HCT116 (cell line): ENCODE data around the gene HCRTR1. TPM values are rescaled to one million over a fixed set of nuclear protein-coding genes. Genes with fewer than 3 reads are reported as not detected.

ENCODE experiments used
- ATAC-seq: fragments of 200-7000 bp; cut with Tn5 transposase; 2 replicates; pipeline ENCODE4 v1.9.1; 2020; ENCODE audit warnings: mild to moderate bottlenecking, moderate library complexity
- BruUV-seq: library from RNA; stranded (reverse); fragments of 400-500 nt; replicated peaks from 2 replicates; lab custom pipeline; 2021; lab: Mats Ljungman, UMichigan
- CTCF ChIA-PET: fragments of 300-600 bp; sonication (Branson Sonifier 250); formaldehyde crosslinking; loops from one replicate; lab custom pipeline; 2021; ENCODE audit warnings: antibody characterized with exemption; lab: Charles Lee
- POLR2A ChIA-PET: fragments of 300-600, 350-600 bp; sonication (Branson Sonifier 250); formaldehyde crosslinking; loops from one replicate; lab custom pipeline; 2021; ENCODE audit warnings: antibody characterized with exemption; lab: Charles Lee
- RAD21 ChIA-PET, 2 experiments: fragments of 300-600 bp; sonication (Branson Sonifier 250); formaldehyde crosslinking; loops; one replicate each; lab custom pipeline; 2023; ENCODE audit warnings: low total read pairs in 2 of 2; ENCODE audit not compliant: uncharacterized antibody in 2 of 2, unreplicated experiment in 2 of 2, low non-redundant PET in 1 of 2; lab: Charles Lee
- DNase-seq: peaks from one replicate; pipeline ENCODE4 v3.0.0-alpha.2; 2010; ENCODE audit warnings: low read depth, low spot score
- H2AFZ ChIP-seq: fragments of 200-600 bp; shearing (Covaris generic), sonication (generic); 2 replicates; pipeline ENCODE4 v1.6.1; 2017; ENCODE audit warnings: low read depth, mixed run types, mixed read lengths, antibody characterized with exemption, low read length; ENCODE audit not compliant: poor library complexity, severe bottlenecking
- H3K27ac ChIP-seq: 2 replicates; pipeline ENCODE4 v1.5.1; 2012; ENCODE audit warnings: low read depth, low read length
- H3K27me3 ChIP-seq: fragments of 200-600 bp; sonication (generic); 2 replicates; pipeline ENCODE4 v1.6.1; 2016; ENCODE audit warnings: mixed run types, low read length, mixed read lengths; ENCODE audit not compliant: insufficient read depth
- H3K36me3 ChIP-seq, 2 experiments: fragments of 200-500 bp in 1 of 2; fragments of 200-600 bp in 1 of 2; sonication (Bioruptor generic) in 1 of 2; sonication (generic) in 1 of 2; 2 replicates each; pipeline versions ENCODE4 v1.5.1 to v1.6.1; 2014 to 2016; ENCODE audit warnings: low read length in 2 of 2, inconsistent platforms in 1 of 2, mixed read lengths in 1 of 2, mixed run types in 1 of 2; ENCODE audit not compliant: insufficient read depth in 2 of 2, control insufficient read depth in 1 of 2
- H3K4me1 ChIP-seq, 2 experiments: fragments of 200-600 bp in 1 of 2; sonication (generic) in 1 of 2; 2 replicates each; pipeline versions ENCODE4 v1.5.1 to v1.6.1; 2012 to 2017; ENCODE audit warnings: low read length in 2 of 2, inconsistent platforms in 1 of 2, mild to moderate bottlenecking in 1 of 2, mixed read lengths in 1 of 2, mixed run types in 1 of 2, moderate library complexity in 1 of 2; ENCODE audit not compliant: insufficient read depth in 2 of 2, control insufficient read depth in 1 of 2
- H3K4me2 ChIP-seq: fragments of 200-600 bp; sonication (generic); 2 replicates; pipeline ENCODE4 v1.6.1; 2017; ENCODE audit warnings: mixed run types, low read length, mixed read lengths
- H3K4me3 ChIP-seq, 2 experiments: fragments of 200-600 bp in 1 of 2; sonication (generic) in 1 of 2; replicated peaks in 1 of 2; 2 replicates each; pipeline ENCODE4 v1.5.1; 2011 to 2016; ENCODE audit warnings: low read length in 2 of 2, control low read depth in 1 of 2, low read depth in 1 of 2, mild to moderate bottlenecking in 1 of 2, mixed read lengths in 1 of 2, mixed run types in 1 of 2
- H3K79me2 ChIP-seq: fragments of 200-600 bp; sonication (generic); 2 replicates; pipeline ENCODE4 v1.6.1; 2017; ENCODE audit warnings: mild to moderate bottlenecking, mixed run types, low read length, moderate library complexity, mixed read lengths; ENCODE audit not compliant: insufficient read depth
- H3K9ac ChIP-seq: fragments of 200-600 bp; sonication (generic); 2 replicates; pipeline ENCODE4 v1.6.1; 2016; ENCODE audit warnings: low read length, mixed read lengths
- H3K9me2 ChIP-seq: fragments of 200-600 bp; sonication (generic), shearing (Covaris generic); 2 replicates; pipeline ENCODE4 v1.6.1; 2017; ENCODE audit warnings: mixed run types, mild to moderate bottlenecking, moderate library complexity; ENCODE audit not compliant: insufficient read depth
- H3K9me3 ChIP-seq, 2 experiments: fragments of 200-500 bp in 1 of 2; fragments of 200-600 bp in 1 of 2; sonication (Bioruptor generic) in 1 of 2; sonication (generic) in 1 of 2; 2 replicates each; pipeline ENCODE4 v1.6.1; 2014 to 2017; ENCODE audit warnings: low read length in 2 of 2, mixed read lengths in 2 of 2, inconsistent platforms in 1 of 2, low read depth in 1 of 2, mild to moderate bottlenecking in 1 of 2, mixed run types in 1 of 2, moderate library complexity in 1 of 2; ENCODE audit not compliant: control insufficient read depth in 1 of 2, insufficient read depth in 1 of 2
- H4K20me1 ChIP-seq: fragments of 200-600 bp; sonication (generic), shearing (Covaris generic); 2 replicates; pipeline ENCODE4 v1.6.1; 2017; ENCODE audit warnings: mixed run types, mild to moderate bottlenecking, moderate library complexity; ENCODE audit not compliant: insufficient read depth
- ATF3 ChIP-seq: IDR thresholded peaks from 2 replicates; pipeline ENCODE4 v1.6.1; 2012
- CBX3 ChIP-seq: IDR thresholded peaks from 2 replicates; pipeline ENCODE4 v1.6.1; 2012; ENCODE audit warnings: low read depth
- CEBPB ChIP-seq: IDR thresholded peaks from 2 replicates; pipeline ENCODE4 v1.6.1; 2012; ENCODE audit warnings: low read depth
- ELF1 ChIP-seq: IDR thresholded peaks from 2 replicates; pipeline ENCODE4 v1.6.1; 2012; ENCODE audit warnings: low read depth, borderline replicate concordance
- EZH2phosphoT487 ChIP-seq: fragments of 200-600 bp; IDR thresholded peaks from 2 replicates; pipeline ENCODE4 v1.6.1; 2018; ENCODE audit warnings: antibody characterized with exemption, borderline replicate concordance
- JUND ChIP-seq: IDR thresholded peaks from 2 replicates; pipeline ENCODE4 v1.6.1; 2012
- MAX ChIP-seq: IDR thresholded peaks from 2 replicates; pipeline ENCODE4 v1.6.1; 2012
- POLR2A ChIP-seq: IDR thresholded peaks from 2 replicates; pipeline ENCODE4 v1.7.0; 2011; ENCODE audit warnings: borderline replicate concordance; ENCODE audit not compliant: insufficient read depth, insufficient read length; ENCODE audit errors: extremely low read depth
- SIN3A ChIP-seq: IDR thresholded peaks from 2 replicates; pipeline ENCODE4 v1.6.1; 2012; ENCODE audit warnings: low read depth
- TCF7L2 ChIP-seq: IDR thresholded peaks from 2 replicates; pipeline ENCODE4 v1.7.0; 2011; ENCODE audit warnings: borderline replicate concordance, inconsistent platforms; ENCODE audit not compliant: insufficient read depth, insufficient read length; ENCODE audit errors: extremely low read depth
- YY1 ChIP-seq: IDR thresholded peaks from 2 replicates; pipeline ENCODE4 v1.6.1; 2011; ENCODE audit warnings: low read length, low read depth, moderate library complexity, mild to moderate bottlenecking; ENCODE audit not compliant: insufficient replicate concordance; ENCODE audit errors: extremely low read depth
- ZFX ChIP-seq: fragments of 450-650 bp; IDR thresholded peaks from 2 replicates; pipeline ENCODE4 v1.6.1; 2017
- intact Hi-C: fragments of 100-400 bp; cut with micrococcal nuclease; formaldehyde crosslinking; loops from 2 replicates; pipeline ENCODE4 v1.10.0; 2022
- total RNA-seq: library from RNA; stranded (reverse); gene quantifications from one replicate; pipeline ENCODE4 v1.2.1, GENCODE V29; 2021; ENCODE audit not compliant: unreplicated experiment

The HCRTR1 gene
- total RNA-seq, 1 experiment from 2014 or later = not detected

- TF ChIP-seq SIN3A (no peak), TCF7L2 (no peak), JUND (no peak), YY1 (no peak), CEBPB (no peak), POLR2A (no peak), ZFX (no peak), MAX (no peak)
- Histone ChIP-seq H3K9ac (no peak overlapping the region), H3K4me3 (no peak overlapping the region), H3K4me1 (peaks cover 11 to 13% of the 10 kb centered on the region in 2 experiments), H3K79me2 (no peaks in the 10 kb centered on the region), H3K9me2 (no peaks in the 10 kb centered on the region), H3K27ac (no peak overlapping the region; the same call in 1 of the 2 replicates), H3K9me3 (no peaks in the 10 kb centered on the region), H3K4me2 (no peak overlapping the region), H2AFZ (no peak overlapping the region), H4K20me1 (no peaks in the 10 kb centered on the region), H3K27me3 (no peaks in the 10 kb centered on the region), H3K36me3 (no peaks in the 10 kb centered on the region)
- ChIA-PET POLR2A (no interaction called here), RAD21 (no interaction called here), CTCF (interaction anchor here (1.6 kb wide), 1 partner anchor 114 kb away, joined by 5 read pairs; no protein-coding TSS in a partner anchor)
- intact Hi-C loops = no loop called here
- BruUV-seq = no TSS peak
- ATAC-seq (no peak), DNase-seq (no peak)
Observed at GRCh38 chr1:31674626-31675025, 57.1 kb downstream of the HCRTR1 start.

DNA sequence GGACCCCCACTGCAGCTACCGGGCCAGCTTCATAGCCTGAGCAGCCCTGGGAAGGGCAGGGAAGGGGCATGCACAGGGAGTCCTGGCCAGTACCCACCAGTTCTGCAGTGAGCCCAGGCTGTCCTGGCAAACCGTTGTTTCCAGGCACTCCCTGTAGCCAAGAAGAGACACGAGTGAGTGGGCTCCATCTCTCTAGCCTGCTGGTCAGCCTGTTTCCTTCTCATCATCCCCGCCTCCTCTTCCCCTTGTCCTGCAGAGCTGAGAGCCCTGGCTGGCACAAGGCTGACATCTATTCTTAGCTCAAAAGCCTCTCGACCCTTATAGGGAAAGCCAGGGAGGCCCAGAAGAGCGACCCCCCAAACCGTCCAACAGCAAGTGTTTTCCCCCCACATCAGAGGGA is 57.7 kb downstream of the HCRTR1 start:
- BruUV-seq = no TSS peak
- Histone ChIP-seq H3K79me2 (no peaks in the 10 kb centered on the region), H3K36me3 (no peaks in the 10 kb centered on the region), H3K4me2 (no peak overlapping the region), H3K4me3 (no peak overlapping the region), H3K9me2 (no peaks in the 10 kb centered on the region), H3K27ac (no peak overlapping the region), H3K9me3 (no peaks in the 10 kb centered on the region), H3K27me3 (no peaks in the 10 kb centered on the region), H3K4me1 (peaks cover 7 to 8% of the 10 kb centered on the region in 2 experiments)
- POLR2A ChIA-PET = no interaction called here
- ATAC-seq (no peak), DNase-seq (no peak)
- CTCF ChIA-PET = interaction anchor here (0.7 to 1.6 kb wide), 2 partner anchors 114 to 792 kb away, joined by 3 to 5 read pairs; no protein-coding TSS in a partner anchor
- RAD21 ChIA-PET = no interaction called here
- no peak for TF ChIP-seq EZH2phosphoT487
- no peak for TF ChIP-seq ZFX
- no peak for TF ChIP-seq ELF1
- no peak for TF ChIP-seq ATF3
- TF ChIP-seq CBX3 = no peak
- TF ChIP-seq, all 23 proteins: peak for 0
- Histone ChIP-seq H2AFZ (no peak overlapping the region), H4K20me1 (no peaks in the 10 kb centered on the region), H3K9ac (no peak overlapping the region)
- intact Hi-C loops = no loop called here
